Hepatic stellate cell (primary cell): ENCODE measurements around the gene DGKD.
"Not testable (repeated sequence)": the region's sequence is repeated elsewhere in the genome, so short reads cannot be mapped to it uniquely, and the experiment has no call there.

ENCODE experiments used
- DNase-seq: peaks from one replicate; pipeline ENCODE4 v3.0.0; 2011; ENCODE audit warnings: low spot score

The DGKD gene

GRCh38 chr2:233386382-233387041 lies 32.2 kb downstream of the DGKD start:
- peak; percentile 38 for DNase-seq

DNA sequence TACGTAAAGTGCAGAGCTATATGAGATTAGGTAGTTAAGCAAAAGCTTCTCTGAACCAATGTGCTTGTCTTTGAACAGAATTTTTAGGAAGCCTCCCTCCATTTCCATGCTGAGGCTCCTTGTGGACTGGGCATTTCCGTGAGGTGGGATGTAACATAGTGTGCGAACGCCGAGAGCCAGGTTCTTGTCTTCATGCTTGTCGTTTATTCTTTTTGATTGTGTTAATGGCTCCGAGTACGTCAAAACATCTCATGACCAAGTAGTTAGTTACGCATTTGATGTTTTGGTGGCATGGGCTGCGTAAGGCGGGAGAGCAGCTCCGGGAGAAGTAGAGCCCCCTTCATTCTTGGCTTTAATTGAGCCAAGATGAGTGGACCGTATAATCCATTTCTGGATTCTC lies 32.9 kb downstream of the DGKD start:
- no peak for DNase-seq

GRCh38 chr2:233387667-233388528 lies 33.6 kb downstream of the DGKD start:
- DNase-seq: peak; percentile 93

- no peak for DNase-seq
Measured at GRCh38 chr2:233389601-233390125, 35.4 kb downstream of the DGKD start.

DNA sequence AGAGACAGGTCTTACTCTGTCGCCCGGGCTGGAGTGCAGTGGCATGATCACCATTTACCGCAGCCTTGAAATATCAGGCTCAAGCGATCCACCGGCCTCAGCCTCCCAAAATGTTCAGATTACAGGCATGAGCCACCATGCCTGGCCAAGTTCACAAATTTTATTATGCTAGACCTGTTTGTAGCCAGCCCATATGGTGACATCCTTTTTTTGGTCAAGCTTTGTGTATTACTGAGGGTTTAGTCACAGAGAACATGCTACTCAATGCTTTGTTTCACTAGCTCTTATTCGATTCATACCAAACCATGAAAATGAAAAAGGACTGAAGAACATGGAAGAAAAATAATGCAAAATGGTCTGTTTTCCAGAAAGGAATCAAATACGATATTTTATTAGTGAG lies 41.4 kb downstream of the DGKD start:
- no peak for DNase-seq

GRCh38 chr2:233396726-233397665 lies 42.7 kb downstream of the DGKD start:
- not testable (repeated sequence) for DNase-seq

DNA sequence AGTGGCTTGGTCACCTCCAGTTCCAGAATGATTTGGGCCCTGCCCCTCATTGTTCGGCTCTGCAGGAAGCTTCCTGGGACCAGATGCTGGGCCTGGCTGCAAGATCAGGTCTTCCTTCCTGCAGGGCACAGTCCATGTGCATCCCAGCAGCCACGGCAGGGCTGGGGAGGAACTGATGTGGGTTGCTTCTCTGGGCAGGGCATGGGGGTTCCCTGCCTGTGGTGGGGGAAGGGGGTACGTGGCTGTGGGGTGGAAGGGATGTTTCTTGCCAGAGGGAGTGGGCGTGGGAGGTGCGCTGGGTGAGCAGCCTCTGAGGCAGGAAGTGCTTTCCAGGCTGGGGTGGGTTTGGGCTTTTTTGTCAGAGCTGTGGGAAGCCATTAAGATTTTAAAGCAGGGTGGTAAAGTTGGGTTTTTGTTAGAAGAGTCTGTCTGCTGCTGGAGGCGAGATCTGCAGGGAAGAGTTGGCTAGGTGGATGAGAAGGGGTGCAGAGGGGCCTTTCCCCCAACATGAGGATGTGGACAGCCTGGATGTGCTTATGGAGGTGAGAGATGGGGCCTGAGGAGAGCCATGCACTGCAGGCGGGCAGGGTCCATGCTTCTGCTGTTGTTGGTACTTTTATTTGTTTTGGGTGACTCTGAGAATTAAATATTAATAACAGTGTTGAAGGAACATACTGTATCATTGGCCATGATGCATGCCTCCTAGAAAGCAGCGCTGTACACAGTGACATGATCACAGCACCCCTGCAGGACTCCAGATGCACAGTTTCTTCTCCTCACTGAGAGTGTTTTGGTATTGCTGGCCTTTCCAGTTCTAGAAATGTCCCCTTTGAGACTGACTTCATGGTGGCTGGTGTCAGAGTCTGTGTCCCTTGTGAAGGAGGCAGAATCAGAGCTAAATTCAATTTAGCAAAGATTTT lies 45.3 kb downstream of the DGKD start:
- no peak for DNase-seq

DNA sequence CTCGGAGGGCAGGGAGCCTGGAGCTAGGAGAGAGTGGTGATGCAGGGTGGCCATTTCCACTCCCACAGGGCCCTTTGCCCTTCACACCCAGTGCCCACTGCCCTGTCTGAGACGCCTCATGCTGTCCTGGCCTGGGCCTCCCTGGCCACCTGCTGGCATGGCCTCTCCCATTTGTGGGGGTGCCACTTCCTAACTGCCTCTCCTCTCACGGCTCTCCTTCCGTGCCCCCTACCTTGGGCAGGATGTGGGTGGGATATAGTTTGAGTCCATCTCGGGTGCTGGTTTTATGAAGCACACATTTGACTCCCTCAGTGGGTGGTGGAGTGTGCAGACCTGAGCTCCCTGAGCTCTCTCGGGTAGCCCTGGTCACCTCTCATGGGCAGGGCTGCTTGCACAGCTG lies 46.0 kb downstream of the DGKD start:
- no peak for DNase-seq

DNA sequence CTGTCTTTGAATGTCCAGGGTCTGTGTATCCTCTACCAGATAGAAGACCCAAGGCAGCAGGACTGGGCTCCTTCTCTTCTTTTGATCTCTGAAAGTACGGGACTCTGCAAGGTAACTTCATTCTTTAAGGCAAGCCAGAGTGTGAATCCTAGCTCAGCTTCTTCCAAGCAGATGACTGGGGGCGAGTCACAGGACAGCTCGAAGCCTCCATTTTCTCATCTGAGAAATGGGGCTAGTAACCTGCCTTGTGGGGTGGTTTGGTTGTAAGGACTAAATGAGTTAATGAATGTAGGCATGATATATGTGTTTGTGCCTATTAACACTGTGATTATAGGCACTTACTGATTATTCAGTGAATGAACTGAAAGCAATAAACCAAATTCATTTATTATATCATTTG lies 46.7 kb downstream of the DGKD start:
- no peak for DNase-seq

DNA sequence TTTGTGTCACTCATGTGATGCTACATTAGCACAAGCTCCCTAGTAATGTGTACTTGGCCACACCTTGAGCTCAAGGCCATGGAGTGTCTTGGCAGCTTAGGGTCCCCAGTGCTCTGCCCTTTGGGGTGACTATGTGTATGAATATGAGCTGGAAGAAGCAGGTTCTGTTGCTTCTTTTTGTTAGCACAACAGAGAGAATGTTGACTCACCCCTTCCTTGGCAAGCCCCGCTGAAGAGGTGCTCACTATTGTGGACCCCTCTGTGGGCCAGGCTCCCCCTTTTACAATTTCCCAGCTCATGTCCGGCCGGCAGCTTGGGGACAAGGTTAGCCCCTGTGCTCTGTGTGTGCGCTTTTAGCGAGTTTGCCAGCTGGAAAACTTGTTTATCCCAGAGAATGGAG lies 48.1 kb downstream of the DGKD start:
- no peak for DNase-seq

- no peak for DNase-seq
Measured at GRCh38 chr2:233402789-233403188, 48.5 kb downstream of the DGKD start.

DNA sequence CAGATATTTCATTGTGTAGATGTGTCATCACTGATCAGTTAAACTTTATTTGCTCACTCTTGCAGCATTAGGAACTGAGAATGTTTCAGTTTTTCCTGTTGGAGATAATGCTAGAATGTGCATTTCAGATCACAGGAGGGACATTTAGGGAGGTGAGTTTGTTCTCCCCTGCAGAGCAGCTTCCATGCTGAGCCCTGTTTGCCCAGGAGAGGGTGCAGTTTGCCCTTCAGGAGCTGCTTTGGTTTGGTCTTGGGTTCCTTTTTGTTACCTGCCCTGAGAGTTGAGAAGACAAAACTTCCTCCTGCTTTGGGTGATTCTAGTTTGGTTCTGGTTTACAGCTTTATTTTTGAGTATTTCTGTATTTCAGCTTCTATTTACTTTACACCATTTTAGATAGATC lies 49.9 kb downstream of the DGKD start:
- DNase-seq: no peak

GRCh38 chr2:233406865-233407264 lies 52.6 kb downstream of the DGKD start:
- DNase-seq: no peak

DNA sequence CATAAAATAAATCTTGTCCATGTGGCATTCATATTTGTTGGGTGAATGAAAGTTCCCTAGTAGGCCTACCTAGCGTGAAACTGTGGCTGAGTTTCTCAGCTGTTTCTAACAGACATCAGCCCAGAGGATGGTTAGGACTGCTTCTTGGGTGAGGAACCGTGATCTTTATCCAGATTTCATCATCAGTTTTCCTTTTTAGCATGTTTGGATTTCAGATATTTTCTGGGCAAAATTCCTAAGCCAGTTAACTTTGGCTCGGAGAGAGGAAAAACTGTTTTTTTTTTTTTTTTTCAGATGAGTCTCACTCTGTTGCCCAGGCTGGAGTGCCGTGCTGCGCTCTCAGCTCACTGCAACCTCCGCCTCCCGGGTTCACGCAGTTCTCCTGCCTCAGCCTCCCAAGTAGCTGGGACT lies 53.5 kb downstream of the DGKD start:
- no peak for DNase-seq

DNA sequence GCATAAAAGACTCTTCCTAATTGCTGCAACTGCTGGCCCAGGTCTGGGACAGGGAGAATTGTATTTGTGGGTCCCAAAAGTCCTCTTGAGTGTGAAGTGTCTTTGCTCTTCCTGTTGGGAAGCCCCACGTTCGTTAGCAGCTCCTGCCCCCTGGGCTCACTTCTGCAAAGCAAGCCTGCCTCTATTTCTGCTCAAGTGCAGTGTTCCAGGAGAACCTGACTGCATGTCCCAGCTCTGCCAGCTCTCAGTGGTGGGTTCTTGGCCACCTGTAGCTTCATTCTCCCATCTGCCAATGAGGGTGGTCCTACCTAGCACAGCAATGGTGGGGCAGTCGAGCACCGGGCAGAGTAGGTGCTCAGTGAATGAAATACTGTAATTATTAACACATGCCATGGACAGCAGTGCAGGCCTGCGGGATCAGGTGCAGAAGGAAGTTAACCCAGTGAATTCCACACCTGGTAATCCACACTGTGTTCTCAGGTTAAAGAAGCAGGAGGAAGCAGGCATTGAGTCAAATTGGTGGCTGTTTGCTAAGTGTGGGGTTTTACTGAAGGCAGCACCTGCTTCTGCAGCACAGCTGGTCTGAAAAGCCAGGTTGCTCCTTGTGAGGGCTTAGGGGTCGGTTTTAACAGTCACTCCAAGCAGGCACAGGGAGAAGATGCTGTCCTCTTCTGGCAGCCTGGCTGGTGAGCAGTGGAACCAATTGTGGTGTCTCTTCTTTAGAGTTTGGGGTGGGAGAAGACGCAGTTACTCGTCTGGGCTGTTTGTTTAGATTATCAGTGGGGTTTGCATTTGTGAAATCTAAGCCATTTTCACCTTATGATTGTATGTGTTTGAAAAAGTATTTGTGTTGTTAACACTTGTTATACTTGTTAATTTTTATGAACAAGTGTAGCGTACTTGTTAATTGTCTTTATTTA lies 54.3 kb downstream of the DGKD start:
- no peak for DNase-seq

DNA sequence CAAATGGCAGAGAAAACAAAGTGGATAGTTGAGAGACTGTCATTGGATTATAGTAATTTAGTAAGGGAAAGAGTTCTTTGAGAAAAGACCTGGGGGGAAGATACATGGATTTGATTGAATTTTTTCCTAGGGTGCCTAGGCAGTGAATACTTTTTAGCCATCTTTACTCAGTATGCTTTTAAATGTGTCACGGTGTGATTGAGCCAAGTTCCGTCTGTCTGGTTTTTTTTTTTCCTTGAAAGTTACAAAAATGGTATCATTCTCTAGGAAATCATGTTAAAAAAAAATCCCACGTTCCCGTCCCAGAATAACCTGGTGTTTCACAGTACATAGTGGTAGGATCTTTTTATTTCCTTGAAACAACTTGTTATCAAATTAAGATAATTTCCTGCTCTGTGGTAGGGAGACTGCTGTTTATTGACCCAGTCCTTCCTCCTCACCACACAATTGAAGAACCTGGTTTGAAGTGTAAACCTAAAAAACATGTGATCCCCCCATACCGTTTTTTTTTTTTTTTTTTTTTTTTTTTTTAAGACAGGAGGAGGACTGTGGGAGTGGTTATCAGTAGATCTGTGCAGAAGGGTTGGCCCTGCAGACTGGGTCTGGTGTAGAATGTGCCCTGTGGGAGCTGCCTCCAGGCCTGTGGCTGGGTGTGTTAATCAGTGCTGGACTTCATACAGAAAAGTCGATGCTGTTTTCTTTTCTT lies 55.1 kb downstream of the DGKD start:
- no peak for DNase-seq

DNA sequence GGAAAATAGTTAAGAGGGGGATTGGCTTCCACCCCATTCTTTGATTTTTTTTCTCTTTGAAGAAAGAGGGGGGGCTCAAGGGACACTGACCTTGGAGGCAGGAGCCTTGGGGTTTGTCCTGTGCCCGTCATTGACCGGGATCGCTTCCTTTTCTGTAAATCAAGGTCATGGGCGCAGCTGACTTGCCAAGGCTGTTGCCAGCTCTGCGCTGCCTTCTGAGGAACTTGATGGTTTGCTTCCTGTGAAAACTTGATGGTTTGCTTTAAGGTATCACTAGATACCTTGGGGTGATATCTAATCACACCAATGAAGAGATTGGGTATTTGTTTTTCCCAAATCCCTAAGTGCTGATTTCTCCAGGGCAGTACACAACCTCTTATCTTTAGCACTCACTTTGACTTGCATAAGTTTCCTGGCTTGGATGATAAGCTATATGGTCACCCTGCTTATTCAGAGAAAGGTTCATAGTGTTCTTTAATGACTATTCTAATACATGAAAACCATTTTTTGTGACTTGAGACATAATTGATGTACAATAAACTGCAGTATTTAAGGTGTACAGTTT lies 56.0 kb downstream of the DGKD start:
- no peak for DNase-seq

DNA sequence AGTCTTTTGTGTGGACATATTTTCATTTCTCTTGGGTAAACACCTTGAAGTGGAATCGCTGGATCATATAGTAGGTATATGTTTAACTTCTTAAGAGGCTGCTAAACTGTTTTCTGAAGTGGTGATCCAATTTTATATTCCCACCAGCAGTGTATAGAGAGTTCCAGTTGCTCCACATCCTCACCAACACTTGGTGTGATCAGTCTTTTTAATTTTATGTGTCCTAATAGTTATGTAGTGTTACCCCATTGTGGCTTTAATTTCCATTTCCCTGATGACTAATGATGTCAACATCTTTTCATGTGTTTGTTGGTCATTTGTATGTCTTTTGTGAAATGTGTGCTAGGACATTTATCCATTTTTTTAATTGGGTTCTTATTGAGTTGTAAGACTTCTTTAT lies 56.9 kb downstream of the DGKD start:
- no peak for DNase-seq

- no peak for DNase-seq
Measured at GRCh38 chr2:233412405-233412804, 58.1 kb downstream of the DGKD start.
